ENCODE results near the gene STARD9.

Gene STARD9

GRCh38 chr15:42704492-42704926 lies 129.1 kb downstream of the STARD9 start:
- Histone ChIP-seq H4K12ac (ENCODE audit: low read depth, low read length) (no peak overlapping the region), H2BK12ac (ENCODE audit: low read length) (no peak overlapping the region), H3K23ac (ENCODE audit: low read length) (no peak overlapping the region), H3K18ac (ENCODE audit: low read length) (no peak overlapping the region), H3K4me3 (ENCODE audit: low read depth, low read length) (no peak overlapping the region), H2AFZ (ENCODE audit: insufficient read depth, low read length, poor library complexity) (no peak overlapping the region), H3K4ac (ENCODE audit: low read depth, low read length) (no peak overlapping the region), H3K27ac (ENCODE audit: low read depth, low read length) (no peak overlapping the region), H2AK5ac (ENCODE audit: low read length) (no peak overlapping the region), H2BK5ac (ENCODE audit: low read depth, low read length, poor library complexity) (no peak overlapping the region), H3K27me3 (ENCODE audit: insufficient read depth, low read length) (no peaks in the 10 kb centered on the region), H3K9me3 (ENCODE audit: insufficient read depth, low read depth, low read length) (no peaks in the 10 kb centered on the region), H4K8ac (ENCODE audit: low read depth, low read length) (no peak overlapping the region), H3K4me1 (ENCODE audit: control insufficient read depth in 1 of 2, insufficient read depth in 2 of 2, low read length in 2 of 2) (no peaks in the 10 kb centered on the region), H3K36me3 (ENCODE audit: control insufficient read depth in 1 of 2, insufficient read depth in 2 of 2, low read length in 2 of 2) (no peaks in the 10 kb centered on the region), H3K4me2 (ENCODE audit: low read length) (no peak overlapping the region), H3K14ac (ENCODE audit: low read length) (no peak overlapping the region), H2BK120ac (ENCODE audit: insufficient read depth, low read length, poor library complexity) (no peak overlapping the region), H3K79me2 (ENCODE audit: control insufficient read depth, insufficient read depth, low read length, poor library complexity) (no peaks in the 10 kb centered on the region), H3K9ac (ENCODE audit: low read length) (no peak overlapping the region), H4K91ac (ENCODE audit: low read depth, low read length) (no peak overlapping the region), H3K79me1 (ENCODE audit: low read length) (no peaks in the 10 kb centered on the region)
- no CpG with 5 or more reads among the region's 4 CpGs for WGBS (ENCODE audit: extremely low coverage, insufficient coverage, insufficient read length)
- peak; percentile 59 to 85 for DNase-seq

- no peak overlapping the region for H3K4ac ChIP-seq (ENCODE audit: low read depth, low read length)
- H2BK5ac ChIP-seq (ENCODE audit: low read depth, low read length, poor library complexity): no peak overlapping the region
- no peak overlapping the region for H3K9ac ChIP-seq (ENCODE audit: low read length)
- no peak overlapping the region for H2BK120ac ChIP-seq (ENCODE audit: insufficient read depth, low read length, poor library complexity)
- H3K14ac ChIP-seq (ENCODE audit: low read length): no peak overlapping the region
- no peaks in the 10 kb centered on the region for H3K9me3 ChIP-seq (ENCODE audit: insufficient read depth, low read depth, low read length)
- no peak overlapping the region for H3K18ac ChIP-seq (ENCODE audit: low read length)
- no peak overlapping the region for H3K4me2 ChIP-seq (ENCODE audit: low read length)
- H4K91ac ChIP-seq (ENCODE audit: low read depth, low read length): no peak overlapping the region
- no peak overlapping the region for H2AFZ ChIP-seq (ENCODE audit: insufficient read depth, low read length, poor library complexity)
- no peaks in the 10 kb centered on the region for H3K27me3 ChIP-seq (ENCODE audit: insufficient read depth, low read length)
- H3K4me1 ChIP-seq (ENCODE audit: control insufficient read depth in 1 of 2, insufficient read depth in 2 of 2, low read length in 2 of 2): no peaks in the 10 kb centered on the region
- no CpG with 5 or more reads among the region's 5 CpGs for WGBS (ENCODE audit: extremely low coverage, insufficient coverage, insufficient read length)
- H3K79me2 ChIP-seq (ENCODE audit: control insufficient read depth, insufficient read depth, low read length, poor library complexity): no peaks in the 10 kb centered on the region
- H2AK5ac ChIP-seq (ENCODE audit: low read length): no peak overlapping the region
- H3K4me3 ChIP-seq (ENCODE audit: low read depth, low read length): no peak overlapping the region
- H3K79me1 ChIP-seq (ENCODE audit: low read length): no peaks in the 10 kb centered on the region
- H3K36me3 ChIP-seq (ENCODE audit: control insufficient read depth in 1 of 2, insufficient read depth in 2 of 2, low read length in 2 of 2): no peaks in the 10 kb centered on the region
- H3K27ac ChIP-seq (ENCODE audit: low read depth, low read length): no peak overlapping the region
- no peak overlapping the region for H3K23ac ChIP-seq (ENCODE audit: low read length)
- no peak overlapping the region for H4K8ac ChIP-seq (ENCODE audit: low read depth, low read length)
- no peak overlapping the region for H4K12ac ChIP-seq (ENCODE audit: low read depth, low read length)
- no peak for DNase-seq
- no peak overlapping the region for H2BK12ac ChIP-seq (ENCODE audit: low read length)
Observed at GRCh38 chr15:42705336-42705735, 129.9 kb downstream of the STARD9 start.

DNA sequence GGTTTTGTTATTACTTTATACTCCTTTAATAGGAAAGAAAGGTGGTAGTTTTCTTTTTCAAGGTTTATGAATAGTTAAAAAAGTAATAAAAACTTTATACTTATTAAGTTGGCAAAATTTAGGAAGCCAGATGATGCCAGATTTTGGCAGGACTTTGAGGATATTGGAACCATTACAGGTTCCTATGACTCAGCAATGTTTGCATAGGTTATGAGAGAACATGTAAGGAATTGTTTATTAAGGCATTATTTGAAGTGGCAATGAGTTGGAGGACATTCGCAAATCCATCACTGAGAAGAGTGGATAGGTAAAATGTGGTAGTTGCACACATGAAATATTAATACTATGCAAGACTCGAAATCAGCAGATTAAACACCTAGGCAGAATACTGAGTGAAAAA lies 131.7 kb downstream of the STARD9 start:
- no peak overlapping the region for H3K4me3 ChIP-seq (ENCODE audit: low read depth, low read length)
- H3K4ac ChIP-seq (ENCODE audit: low read depth, low read length): no peak overlapping the region
- H2BK120ac ChIP-seq (ENCODE audit: insufficient read depth, low read length, poor library complexity): no peak overlapping the region
- no peak overlapping the region for H3K4me2 ChIP-seq (ENCODE audit: low read length)
- no peaks in the 10 kb centered on the region for H3K27me3 ChIP-seq (ENCODE audit: insufficient read depth, low read length)
- H3K27ac ChIP-seq (ENCODE audit: low read depth, low read length): no peak overlapping the region
- no peaks in the 10 kb centered on the region for H3K9me3 ChIP-seq (ENCODE audit: insufficient read depth, low read depth, low read length)
- H3K79me2 ChIP-seq (ENCODE audit: control insufficient read depth, insufficient read depth, low read length, poor library complexity): no peaks in the 10 kb centered on the region
- H4K8ac ChIP-seq (ENCODE audit: low read depth, low read length): no peak overlapping the region
- H2AK5ac ChIP-seq (ENCODE audit: low read length): no peak overlapping the region
- no peak overlapping the region for H4K91ac ChIP-seq (ENCODE audit: low read depth, low read length)
- no peaks in the 10 kb centered on the region for H3K36me3 ChIP-seq (ENCODE audit: control insufficient read depth in 1 of 2, insufficient read depth in 2 of 2, low read length in 2 of 2)
- H3K9ac ChIP-seq (ENCODE audit: low read length): no peak overlapping the region
- H3K4me1 ChIP-seq (ENCODE audit: control insufficient read depth in 1 of 2, insufficient read depth in 2 of 2, low read length in 2 of 2): no peaks in the 10 kb centered on the region
- DNase-seq: no peak
- WGBS (ENCODE audit: extremely low coverage, insufficient coverage, insufficient read length): no CpG with 5 or more reads among the region's 2 CpGs
- no peak overlapping the region for H3K18ac ChIP-seq (ENCODE audit: low read length)
- no peak overlapping the region for H2AFZ ChIP-seq (ENCODE audit: insufficient read depth, low read length, poor library complexity)
- no peak overlapping the region for H4K12ac ChIP-seq (ENCODE audit: low read depth, low read length)
- no peak overlapping the region for H2BK12ac ChIP-seq (ENCODE audit: low read length)
- H3K79me1 ChIP-seq (ENCODE audit: low read length): no peaks in the 10 kb centered on the region
- H2BK5ac ChIP-seq (ENCODE audit: low read depth, low read length, poor library complexity): no peak overlapping the region
- no peak overlapping the region for H3K14ac ChIP-seq (ENCODE audit: low read length)
- H3K23ac ChIP-seq (ENCODE audit: low read length): no peak overlapping the region

GRCh38 chr15:42707873-42708544 lies 132.6 kb downstream of the STARD9 start:
- no peak overlapping the region for H3K23ac ChIP-seq (ENCODE audit: low read length)
- WGBS (ENCODE audit: extremely low coverage, insufficient coverage, insufficient read length): no CpG with 5 or more reads among the region's 3 CpGs
- no peak for DNase-seq
- no peak overlapping the region for H3K4me3 ChIP-seq (ENCODE audit: low read depth, low read length)
- H2AFZ ChIP-seq (ENCODE audit: insufficient read depth, low read length, poor library complexity): no peak overlapping the region
- no peaks in the 10 kb centered on the region for H3K4me1 ChIP-seq (ENCODE audit: control insufficient read depth in 1 of 2, insufficient read depth in 2 of 2, low read length in 2 of 2)
- no peak overlapping the region for H3K18ac ChIP-seq (ENCODE audit: low read length)
- no peaks in the 10 kb centered on the region for H3K79me2 ChIP-seq (ENCODE audit: control insufficient read depth, insufficient read depth, low read length, poor library complexity)
- H2BK5ac ChIP-seq (ENCODE audit: low read depth, low read length, poor library complexity): no peak overlapping the region
- no peaks in the 10 kb centered on the region for H3K36me3 ChIP-seq (ENCODE audit: control insufficient read depth in 1 of 2, insufficient read depth in 2 of 2, low read length in 2 of 2)
- no peak overlapping the region for H3K27ac ChIP-seq (ENCODE audit: low read depth, low read length)
- no peak overlapping the region for H3K4me2 ChIP-seq (ENCODE audit: low read length)
- no peak overlapping the region for H4K12ac ChIP-seq (ENCODE audit: low read depth, low read length)
- no peak overlapping the region for H2BK120ac ChIP-seq (ENCODE audit: insufficient read depth, low read length, poor library complexity)
- H3K79me1 ChIP-seq (ENCODE audit: low read length): no peaks in the 10 kb centered on the region
- H3K27me3 ChIP-seq (ENCODE audit: insufficient read depth, low read length): no peaks in the 10 kb centered on the region
- H3K14ac ChIP-seq (ENCODE audit: low read length): no peak overlapping the region
- H3K9me3 ChIP-seq (ENCODE audit: insufficient read depth, low read depth, low read length): no peaks in the 10 kb centered on the region
- H3K9ac ChIP-seq (ENCODE audit: low read length): no peak overlapping the region
- H2BK12ac ChIP-seq (ENCODE audit: low read length): no peak overlapping the region
- no peak overlapping the region for H4K8ac ChIP-seq (ENCODE audit: low read depth, low read length)
- H2AK5ac ChIP-seq (ENCODE audit: low read length): no peak overlapping the region
- no peak overlapping the region for H3K4ac ChIP-seq (ENCODE audit: low read depth, low read length)
- no peak overlapping the region for H4K91ac ChIP-seq (ENCODE audit: low read depth, low read length)
